Peyer's patch (tissue), 4 donors: ENCODE measurements around the gene RBM33.

ENCODE experiments used
- POLR2A ChIP-seq, 2 donors: fragments of 450-650 bp; IDR thresholded peaks; one replicate each; pipeline ENCODE4 v1.5.1; 2017; ENCODE audit warnings: antibody characterized with exemption in 2 of 2, mild to moderate bottlenecking in 2 of 2, moderate library complexity in 2 of 2
- TF ChIP-seq, protein P1 (sequence below), 6 experiments: fragments of 450-650 bp in 4 of 6; fragments of 200-600 bp in 2 of 6; sonication (generic) in 1 of 6; IDR thresholded peaks; one replicate each; pipeline ENCODE4 v1.5.1; 2017 to 2019; ENCODE audit warnings: antibody characterized with exemption in 6 of 6, mild to moderate bottlenecking in 3 of 6, moderate library complexity in 1 of 6

DNA sequence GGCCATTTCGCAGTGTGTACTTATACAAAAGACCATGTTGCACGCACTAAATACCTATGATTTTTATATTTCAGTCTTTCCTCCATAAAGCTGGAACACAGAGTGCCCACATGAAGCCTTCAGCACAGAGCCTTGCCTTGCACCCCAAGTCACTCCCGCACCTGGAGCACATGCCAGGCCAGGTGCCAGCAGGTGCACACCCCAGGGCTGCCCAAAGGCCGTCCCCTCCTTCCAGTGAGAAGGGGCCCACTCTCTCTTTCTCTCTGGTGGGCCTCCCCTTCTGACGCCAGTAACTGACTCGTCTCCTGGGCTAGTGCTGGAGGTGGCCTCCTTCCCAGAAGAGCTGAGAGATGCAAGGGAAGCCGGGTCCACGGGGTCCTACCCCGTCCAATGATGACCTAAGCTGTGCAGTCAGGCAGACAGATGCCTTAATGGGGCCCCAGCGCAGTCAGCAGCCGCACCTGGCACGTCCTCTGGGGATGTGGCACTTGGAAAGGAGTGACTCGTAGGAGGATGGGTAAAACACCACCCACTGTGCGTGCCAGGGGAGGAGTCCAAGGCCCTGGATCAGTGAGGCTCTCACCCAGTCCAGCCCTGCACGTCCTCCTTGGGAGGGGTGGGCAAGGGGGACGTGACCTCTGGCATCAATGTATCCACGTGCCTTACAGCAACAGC is 185.5 kb downstream of the RBM33 start:
- TF ChIP-seq, protein P1, sequence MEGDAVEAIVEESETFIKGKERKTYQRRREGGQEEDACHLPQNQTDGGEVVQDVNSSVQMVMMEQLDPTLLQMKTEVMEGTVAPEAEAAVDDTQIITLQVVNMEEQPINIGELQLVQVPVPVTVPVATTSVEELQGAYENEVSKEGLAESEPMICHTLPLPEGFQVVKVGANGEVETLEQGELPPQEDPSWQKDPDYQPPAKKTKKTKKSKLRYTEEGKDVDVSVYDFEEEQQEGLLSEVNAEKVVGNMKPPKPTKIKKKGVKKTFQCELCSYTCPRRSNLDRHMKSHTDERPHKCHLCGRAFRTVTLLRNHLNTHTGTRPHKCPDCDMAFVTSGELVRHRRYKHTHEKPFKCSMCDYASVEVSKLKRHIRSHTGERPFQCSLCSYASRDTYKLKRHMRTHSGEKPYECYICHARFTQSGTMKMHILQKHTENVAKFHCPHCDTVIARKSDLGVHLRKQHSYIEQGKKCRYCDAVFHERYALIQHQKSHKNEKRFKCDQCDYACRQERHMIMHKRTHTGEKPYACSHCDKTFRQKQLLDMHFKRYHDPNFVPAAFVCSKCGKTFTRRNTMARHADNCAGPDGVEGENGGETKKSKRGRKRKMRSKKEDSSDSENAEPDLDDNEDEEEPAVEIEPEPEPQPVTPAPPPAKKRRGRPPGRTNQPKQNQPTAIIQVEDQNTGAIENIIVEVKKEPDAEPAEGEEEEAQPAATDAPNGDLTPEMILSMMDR (IDR thresholded peaks at IDR 0.05) = no peak
- TF ChIP-seq POLR2A (IDR thresholded peaks at IDR 0.05) = no peak
